Activated CD8-positive, alpha-beta memory T cell treated with anti-CD3 and anti-CD28 coated beads, Interleukin-2, amount 50 U/mL, for 4 hours (primary cell): Measurements from ENCODE around the gene MUC22.
"Not testable (repeated sequence)": the region's sequence is repeated elsewhere in the genome, so short reads cannot be mapped to it uniquely, and the experiment has no call there.

Experiments
- DNase-seq: peaks from one replicate; pipeline ENCODE4 v3.0.0-alpha.2; 2020

The MUC22 gene

DNA sequence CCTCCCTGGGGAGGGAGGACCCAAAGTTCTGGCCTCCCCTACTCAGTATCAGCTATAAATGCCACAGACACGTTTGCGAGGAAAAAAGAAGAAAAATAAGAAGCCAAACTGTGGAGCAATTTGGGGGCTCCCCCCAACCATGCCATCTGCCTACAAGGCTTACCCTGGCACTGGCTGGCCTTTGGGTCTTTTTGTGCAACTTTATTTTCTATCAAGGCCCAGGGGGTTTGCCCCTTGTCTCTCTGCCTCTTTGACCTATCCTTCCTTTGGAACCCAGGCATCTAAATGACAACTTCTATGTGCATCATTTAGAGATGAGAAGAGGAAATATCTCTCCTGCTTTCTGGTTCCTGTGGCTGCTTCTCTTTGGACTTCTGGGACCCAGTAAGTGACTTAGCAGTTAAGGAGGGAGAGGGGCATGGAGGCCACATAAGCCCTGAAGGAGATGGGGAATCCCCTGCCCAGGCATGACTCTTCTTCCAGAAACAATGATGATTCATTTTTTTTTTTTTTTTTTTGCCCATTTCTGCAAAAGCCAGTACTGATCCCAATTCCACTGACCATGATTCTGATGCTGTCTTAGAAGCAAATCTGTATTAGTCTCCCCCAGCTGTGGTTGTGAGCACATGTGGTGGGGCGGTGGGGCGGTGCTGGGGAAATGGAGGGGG lies at the start of gene MUC22:
Gene MUC22, plus strand, starts transcription at position 82 of the 668 bp plus-strand sequence. Its CDS starts 233 bp downstream, at position 315.
- DNase-seq, result no peak

DNA sequence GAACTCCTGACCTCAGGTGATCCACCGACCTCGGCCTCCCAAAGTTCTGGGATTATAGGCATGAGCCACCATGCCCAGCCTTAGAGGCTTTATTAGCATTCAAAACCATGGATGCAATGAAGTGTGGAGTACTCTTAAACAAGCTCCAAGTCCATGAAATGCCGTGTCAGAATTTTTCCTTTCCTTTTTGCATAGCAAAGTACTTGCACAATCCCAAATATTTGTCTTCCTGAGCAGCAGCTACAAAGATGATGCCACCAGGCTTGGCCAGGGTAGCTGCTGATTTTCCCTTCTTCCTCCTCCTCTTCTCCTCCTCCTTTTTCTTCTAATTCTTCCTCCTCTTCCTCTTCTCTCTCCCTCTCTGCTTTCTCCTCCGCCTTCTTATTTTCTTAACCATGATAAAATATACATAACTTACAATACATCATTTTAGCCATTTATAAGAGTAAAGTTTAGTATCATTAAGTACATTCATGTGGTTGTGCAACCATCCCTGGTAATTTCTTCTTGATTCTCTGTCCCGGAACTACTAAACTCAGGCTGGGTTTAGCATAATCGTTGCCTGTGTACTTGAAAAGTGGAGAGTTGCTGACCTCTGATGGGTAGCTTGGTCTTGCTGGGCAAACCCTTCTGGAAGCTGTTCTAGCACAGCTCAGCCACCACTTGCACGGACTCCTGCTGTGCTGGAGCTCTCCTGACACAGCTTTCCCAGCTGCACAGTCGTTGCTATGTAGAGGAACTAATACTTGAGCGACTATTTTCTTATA lies 49.2 kb upstream of the MUC22 start:
- no peak for DNase-seq

DNA sequence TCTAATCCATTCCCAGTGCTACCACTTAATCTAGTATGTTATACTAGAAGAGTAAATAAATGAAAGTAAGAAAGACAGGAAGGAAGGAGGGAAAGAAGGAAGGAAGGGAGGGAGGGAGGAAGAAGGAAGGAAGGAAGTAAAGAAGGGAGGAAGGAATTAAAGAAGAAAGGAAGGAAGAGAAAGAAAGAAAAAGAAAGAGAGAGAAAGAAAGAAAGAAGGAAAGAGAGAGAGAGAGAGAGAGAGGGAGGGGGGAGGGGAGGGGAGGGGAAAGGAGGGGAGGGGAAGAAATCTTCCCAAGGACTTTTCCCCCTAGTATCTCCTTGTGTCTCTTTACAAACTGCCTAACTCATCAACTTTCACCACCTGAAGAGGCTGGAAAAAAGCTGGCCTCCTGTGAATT lies 47.6 kb upstream of the MUC22 start:
- no peak for DNase-seq

DNA sequence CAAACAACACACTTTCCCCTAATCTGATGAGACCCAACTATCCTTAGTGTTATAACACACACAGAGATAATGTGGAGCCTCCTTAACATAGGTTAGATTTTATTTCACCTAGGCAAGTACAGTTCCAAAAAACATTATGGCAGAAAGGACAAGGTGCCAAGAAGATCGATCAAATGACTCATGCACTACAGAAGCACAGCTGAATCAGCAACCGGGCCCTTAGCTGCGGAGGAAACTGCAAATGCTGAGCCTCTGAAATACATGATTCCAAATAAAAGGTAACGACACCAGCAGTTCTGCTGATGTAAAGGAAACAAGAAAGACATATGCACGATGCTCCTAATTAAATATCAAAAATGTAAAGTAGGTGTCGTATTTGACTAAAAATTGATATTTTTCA lies 46.6 kb upstream of the MUC22 start:
- DNase-seq, result no peak

DNA sequence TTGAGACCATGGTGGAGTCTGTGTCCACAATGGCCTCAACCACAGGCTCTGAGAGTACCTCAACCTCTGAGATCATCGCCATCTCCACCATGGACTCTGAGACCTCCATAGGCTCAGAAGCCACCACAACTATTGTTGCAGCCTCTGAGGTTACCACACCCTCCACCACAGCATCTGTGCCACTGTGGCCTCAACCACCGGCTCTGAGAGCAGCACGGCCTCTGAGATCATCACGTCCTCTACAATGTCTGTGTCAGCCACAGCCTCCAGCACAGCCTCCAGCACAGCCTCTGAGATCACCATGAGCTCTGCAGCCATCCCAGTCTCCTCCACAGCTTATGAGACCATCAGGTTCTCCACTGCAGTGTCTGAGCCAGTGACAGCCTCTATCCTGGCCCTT lies 46.2 kb upstream of the MUC22 start:
- no peak for DNase-seq

DNA sequence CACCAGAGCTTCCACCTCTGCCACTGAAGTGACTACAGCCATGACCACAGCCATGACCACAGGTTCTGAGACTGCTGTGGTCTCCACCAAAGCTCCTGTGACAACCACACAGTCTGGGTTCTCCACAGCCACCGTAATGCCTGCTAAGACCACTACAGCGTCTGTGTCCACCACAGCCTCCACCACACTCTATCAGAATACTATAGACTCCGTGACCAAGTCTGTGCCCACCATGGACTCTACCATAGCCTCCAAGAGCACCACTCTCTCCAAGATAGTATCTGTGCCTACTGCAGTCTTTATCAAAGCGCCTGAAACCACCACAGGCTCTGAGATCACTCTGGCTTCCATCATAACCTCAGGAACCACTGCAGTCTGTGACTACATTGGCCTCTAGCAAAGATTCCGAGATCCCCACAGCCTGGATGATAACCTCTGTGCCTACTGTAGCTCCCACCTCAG lies 45.1 kb upstream of the MUC22 start:
- DNase-seq, result no peak

DNA sequence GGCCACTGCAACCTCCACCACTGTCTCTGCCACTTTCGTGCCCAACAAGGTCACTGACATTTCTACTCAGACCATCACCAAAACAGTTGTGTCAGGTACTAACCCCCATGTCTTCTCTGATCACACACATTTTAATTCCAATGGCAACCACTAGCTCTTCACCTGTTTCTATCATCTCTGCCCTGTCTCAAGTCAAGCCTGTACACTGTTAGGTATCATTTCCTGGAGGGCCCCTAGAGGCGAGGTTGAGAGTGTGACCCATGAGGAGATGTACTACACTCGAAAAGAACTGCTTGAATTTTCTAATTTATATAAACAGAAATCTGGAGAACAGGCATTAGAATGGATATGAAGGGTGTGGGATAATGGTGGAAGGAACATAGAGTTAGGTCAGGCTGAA lies 44.1 kb upstream of the MUC22 start:
- DNase-seq, result no peak

DNA sequence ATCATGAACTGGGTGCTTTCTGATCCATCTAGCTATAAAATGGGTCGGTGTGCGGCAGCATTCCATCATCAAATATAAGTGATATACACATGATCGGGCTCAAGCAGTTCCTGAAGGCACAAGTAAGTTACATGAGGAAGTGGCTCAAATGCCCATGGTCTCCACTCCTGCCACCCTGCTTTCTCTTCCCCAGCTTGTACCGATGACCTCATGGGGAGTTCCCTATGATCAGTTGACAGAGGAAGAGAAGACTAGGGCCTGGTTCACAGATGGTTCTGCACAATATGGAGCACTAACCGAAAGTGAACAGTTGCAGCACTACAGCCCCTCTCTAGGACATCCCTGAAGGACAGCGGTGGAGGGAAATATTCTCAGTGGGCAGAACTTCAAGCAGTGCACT lies 41.1 kb upstream of the MUC22 start:
- DNase-seq, result not testable (repeated sequence)

DNA sequence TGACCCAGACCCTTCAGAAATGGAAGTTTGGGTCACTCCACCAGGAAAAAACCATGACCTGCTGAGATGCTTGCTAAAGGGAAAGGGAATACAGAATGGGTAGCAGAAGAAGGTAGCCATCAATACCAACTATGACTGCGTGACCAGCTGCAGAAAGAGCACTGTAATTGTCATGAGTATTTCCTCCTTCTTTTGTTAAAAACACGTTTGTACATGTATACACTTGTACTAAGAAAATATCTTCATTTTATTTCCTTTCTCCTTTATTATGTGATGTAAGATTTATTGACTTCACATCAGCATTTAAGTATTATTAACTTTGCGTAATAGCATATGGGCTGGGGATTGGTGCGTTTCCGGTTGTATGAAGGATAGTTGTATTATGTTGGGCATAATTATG lies 39.3 kb upstream of the MUC22 start:
- no peak for DNase-seq

DNA sequence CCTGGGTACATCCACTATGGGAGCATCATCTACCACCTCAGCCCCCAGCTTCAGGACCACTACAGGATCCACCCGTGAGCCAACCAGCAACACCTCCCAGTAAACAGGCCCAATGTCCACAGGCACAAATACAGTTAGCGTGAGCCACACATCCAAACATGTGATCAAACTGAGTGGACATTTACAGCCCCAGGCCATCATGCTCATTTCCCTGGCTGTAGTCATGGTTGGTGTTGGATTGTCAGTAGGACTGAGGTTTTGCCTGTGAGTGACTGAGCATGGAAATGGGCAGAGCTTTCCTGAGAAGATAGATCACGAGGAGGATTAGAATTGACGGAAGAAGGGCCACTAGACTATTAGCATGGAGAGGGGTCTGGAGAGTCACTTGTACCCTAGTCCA lies 37.5 kb upstream of the MUC22 start:
- no peak for DNase-seq

DNA sequence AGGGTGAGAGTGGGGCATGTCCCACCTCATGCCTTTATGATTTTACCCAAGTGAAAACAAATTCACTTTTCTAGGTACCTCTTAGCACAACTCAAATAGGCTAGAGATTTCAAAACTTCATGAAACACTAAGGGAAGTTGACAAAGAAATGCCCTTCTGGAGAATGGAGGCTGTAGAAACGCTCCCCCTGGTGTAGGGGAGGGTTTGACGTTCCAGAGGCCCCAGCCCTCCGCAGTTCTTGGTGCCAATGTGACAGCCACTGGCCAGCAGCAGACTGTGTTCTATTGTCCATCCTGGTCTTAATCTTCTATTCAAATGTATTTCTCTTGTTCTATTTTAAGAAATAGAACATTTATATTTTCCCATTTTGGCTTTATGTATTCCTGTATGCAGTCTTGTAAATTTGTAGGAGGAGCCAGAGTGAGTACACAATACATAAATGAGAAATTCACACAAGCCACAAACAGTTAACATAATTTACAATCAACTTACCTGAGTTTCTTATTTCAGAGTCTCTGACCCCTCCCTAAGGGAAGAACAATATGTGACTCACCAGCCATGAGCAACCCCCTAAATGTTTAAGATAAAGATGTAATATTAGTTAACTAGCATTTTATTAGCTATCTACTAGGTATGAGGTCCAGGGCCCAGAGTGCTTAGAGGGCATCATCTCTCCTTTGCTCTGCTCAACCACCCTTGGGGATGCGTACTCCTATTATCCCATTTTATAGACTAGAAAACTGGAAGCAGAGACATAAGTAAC lies 35.6 kb upstream of the MUC22 start:
- no peak for DNase-seq

DNA sequence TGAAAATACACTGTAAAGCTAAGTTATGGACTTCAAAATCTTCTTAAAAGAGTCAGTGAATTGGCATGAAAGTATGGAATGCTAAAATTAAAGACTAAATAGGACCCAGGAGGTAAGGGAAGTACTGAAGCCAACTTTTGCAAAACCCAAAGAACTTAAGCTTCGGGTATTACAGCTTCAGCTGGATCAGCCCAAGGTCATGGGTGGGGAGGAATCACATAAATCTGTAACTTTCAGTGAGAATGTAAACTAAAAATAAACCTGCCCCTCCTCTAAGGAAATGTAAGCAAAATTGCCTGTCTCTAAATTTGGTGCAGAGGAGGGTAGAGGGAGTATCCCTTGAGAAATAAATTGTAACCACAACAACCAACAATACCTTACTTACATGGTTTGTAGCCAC lies 31.1 kb upstream of the MUC22 start:
- DNase-seq, result no peak

DNA sequence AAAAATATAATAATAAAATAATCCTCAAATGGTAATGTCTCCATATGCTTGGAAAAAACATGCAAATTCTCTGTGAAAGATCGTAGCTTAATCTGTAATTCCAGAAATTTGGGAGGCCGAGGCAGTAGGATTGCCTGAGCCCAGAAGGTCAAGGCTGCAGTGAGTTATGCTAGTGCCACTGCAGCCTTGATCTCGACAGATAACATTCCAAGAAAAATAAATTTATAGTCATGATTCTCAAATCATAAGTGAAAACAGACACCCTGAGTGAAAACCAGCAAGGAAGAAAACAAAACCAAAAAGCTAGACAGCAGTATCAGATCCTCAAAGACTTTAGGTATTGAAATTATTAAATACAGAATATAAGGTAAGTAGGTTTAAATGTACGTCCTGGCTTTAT lies 30.6 kb upstream of the MUC22 start:
- no peak for DNase-seq

DNA sequence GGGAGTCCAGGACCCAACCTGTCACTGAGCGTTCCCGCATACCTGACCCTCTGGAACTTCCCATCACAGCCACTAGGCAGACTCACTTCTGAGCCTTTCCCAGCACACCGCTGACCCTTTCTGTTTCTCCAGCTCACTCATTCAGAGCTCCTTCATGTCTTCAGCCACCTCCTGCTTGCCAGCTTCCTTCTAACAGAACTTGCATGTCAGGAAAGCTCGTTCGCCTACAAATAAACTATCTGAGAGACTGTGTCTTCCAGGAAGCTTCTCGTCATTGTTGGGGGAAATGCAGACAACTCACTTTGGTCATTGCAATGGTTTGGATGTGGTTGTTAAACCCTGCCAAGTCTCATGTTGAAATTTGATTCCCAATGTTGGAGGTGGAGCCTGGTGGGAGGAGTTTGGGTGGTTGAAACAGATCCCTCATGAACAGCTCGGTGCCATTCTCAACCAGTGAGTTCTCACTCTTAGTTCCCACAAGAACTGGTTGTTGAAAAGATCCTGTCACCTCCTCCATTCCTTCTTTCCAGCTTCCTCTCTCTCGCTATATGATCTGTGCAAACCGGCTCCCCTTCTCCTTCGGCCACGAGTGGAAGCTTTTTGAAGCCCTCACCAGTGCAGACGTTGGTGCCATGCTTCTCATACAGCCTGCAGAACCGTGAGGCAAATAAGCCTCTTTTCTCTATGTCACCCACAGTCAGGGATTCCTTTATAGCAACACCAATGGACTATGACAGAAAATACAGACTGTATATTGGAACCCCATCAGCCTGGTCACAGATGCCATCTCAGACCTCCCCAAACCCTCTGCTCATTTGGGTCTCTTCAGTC lies 28.1 kb upstream of the MUC22 start:
- DNase-seq, result no peak

DNA sequence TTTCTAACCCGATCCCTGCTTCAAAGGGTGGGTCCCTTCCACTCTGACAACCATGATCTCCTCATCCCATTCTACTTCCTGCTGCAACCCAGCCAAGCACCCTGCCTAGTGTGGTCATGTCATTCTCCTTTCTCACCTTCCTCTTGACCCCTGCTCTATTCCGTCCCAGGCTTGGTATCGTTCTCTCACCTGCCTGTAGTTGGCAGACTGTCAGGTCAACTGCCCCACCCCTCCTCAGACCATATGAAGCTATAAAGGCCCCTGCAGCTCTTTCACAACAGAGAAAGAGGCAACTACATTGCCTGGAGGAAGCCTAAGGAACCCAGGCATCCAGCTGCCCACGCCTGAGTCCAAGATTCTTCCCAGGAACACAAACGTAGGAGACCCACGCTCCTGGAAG lies 26.8 kb upstream of the MUC22 start, which contains the start of gene MUC21:
Gene MUC21, plus strand, starts transcription at position 280 of the 400 bp plus-strand sequence. CDS start 241 bp downstream, outside the sequence.
- DNase-seq, result no peak

DNA sequence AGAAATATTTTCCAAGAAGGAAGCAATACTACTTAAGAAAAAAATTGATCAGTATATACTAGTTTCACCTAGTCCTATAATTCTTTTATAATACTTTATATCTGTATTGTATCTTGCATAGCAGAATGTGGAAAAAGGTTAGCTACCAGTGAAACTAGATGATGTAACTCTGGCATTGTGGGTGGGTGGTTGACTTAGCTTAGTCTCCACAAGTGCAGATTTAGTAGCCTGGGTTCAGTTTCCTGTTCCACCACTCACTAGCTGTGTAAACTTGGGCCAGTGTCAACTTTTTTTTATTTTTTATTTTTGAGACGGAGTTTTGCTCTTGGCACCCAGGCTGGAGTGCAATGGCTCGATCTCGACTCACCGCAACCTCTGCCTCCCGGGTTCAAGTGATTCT lies 24.8 kb upstream of the MUC22 start:
- no peak for DNase-seq

DNA sequence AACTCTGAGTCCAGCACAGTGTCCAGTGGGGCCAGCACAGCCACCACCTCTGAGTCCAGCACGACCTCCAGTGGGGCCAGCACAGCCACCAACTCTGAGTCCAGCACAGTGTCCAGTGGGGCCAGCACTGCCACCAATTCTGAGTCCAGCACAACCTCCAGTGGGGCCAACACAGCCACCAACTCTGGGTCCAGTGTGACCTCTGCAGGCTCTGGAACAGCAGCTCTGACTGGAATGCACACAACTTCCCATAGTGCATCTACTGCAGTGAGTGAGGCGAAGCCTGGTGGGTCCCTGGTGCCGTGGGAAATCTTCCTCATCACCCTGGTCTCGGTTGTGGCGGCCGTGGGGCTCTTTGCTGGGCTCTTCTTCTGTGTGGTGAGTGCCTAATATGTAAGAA lies 23.0 kb upstream of the MUC22 start:
- DNase-seq, result no peak

DNA sequence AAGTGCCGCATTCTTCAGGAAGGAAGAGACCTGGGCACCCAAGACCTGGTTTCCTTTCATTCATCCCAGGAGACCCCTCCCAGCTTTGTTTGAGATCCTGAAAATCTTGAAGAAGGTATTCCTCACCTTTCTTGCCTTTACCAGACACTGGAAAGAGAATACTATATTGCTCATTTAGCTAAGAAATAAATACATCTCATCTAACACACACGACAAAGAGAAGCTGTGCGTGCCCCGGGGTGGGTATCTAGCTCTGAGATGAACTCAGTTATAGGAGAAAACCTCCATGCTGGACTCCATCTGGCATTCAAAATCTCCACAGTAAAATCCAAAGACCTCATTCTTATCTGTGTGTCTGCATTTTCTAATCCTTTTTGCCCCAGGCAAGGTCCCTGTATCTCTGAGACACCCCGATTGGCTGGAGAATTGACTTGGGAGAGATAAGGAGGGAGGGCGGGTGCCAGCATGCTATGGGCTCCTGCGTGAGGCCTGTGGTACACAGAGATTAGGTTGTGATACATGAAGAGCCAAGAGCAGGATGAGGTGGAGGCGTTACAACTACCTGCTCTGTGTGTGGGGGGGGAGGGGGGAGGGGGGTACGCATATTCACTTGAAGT lies 22.0 kb upstream of the MUC22 start:
- DNase-seq, result no peak

DNA sequence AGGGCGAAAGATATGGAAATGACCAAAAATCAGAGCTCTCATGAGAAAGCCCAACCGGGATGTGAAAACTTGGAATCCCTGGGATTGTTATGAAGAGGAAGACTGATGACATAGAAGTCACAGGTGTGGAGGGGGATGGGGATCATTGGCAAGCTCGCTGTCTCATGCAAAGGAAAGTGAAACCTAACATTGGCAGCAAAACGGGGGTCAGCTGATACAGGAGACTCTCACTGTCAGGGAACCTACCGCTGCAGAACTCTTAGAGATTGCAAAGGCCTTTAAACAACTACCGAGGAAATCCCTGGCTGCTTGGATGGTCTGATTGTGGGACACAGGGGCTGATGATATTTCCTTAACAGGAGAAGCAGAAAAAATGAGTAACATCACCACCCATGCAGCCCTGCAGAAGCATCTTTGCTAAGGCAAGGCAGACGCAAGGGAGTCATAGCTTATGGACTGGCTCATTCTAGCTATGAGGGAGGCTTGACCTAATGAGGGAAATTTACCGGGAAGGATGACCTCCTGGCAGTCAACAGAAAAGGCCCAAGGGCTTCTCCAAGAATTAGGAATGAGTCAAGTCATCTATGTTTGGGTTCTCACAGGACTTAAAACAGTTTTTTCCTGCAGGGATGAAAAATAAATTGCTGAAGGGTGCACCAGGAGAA lies 19.7 kb upstream of the MUC22 start:
- DNase-seq, result no peak

DNA sequence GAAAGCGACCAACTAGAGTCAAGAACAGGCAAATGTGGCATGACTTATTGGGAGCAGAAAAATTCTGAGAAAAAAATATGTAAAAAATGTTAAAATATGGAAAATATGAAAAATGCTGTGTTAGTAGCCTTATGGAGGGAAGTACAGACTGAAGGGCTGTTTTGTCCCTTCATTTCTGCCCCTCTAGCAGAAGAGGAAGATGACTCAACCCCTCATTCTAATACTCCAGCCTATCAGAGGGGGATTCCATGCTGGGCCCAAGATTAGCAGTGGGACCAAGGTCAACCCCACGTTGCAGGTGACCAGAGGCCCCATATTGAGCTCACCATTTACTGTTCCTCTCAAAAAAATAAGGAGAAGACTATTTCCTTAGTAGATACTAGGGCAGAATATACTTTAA lies 18.4 kb upstream of the MUC22 start:
- DNase-seq, result no peak

DNA sequence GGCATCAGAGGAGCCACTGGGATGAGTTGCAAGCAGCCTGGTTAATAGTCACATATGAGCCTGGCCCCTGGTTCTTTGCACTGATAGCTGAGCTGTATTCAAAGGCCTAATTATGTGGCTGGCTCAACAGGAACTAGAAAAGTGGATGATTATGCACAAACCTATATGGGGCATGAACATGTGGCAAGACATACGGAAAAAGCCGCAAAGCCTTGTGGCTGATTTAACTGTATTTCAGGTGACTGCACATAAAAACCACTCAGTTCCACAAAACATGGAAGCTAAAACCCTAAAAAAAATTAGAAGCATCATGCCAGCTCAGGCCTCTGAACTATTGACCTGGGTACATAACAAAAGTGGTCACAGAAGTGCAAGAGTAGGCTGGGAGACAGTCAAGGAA lies 13.0 kb upstream of the MUC22 start:
- no peak for DNase-seq

DNA sequence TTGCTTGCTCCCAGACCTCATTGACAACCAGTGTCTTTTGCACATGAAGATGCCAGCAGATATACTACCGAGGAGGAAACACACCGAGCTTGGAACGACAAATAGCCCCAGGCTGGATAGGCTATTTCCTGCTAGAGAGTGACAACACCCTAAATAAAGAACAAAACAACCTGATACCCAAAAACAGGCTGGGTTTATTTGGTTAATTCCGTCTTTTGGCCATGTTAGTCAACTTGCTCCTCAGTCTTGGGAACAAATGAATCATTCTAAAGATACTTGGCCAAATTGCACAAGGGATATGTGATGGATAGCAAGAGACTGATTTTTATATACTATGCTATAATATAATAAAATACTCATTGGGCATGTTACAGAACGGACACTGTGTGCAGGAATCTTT lies 11.5 kb upstream of the MUC22 start:
- DNase-seq, result no peak
